Activated T-cell treated with anti-CD3 and anti-CD28 coated beads for 1 hour (primary cell): Measurements from ENCODE around the gene DPF1.

Experiments
- DNase-seq: peaks from one replicate; pipeline ENCODE4 v3.0.0-alpha.2; 2020; ENCODE audit warnings: low read depth

DPF1 gene

GRCh38 chr19:38197937-38198704 is 25.9 kb downstream of the DPF1 start:
- no peak for DNase-seq

GRCh38 chr19:38196948-38197656 is 26.9 kb downstream of the DPF1 start:
- DNase-seq, result no peak

- DNase-seq, result no peak
Observed at GRCh38 chr19:38196245-38196837, 27.7 kb downstream of the DPF1 start.

DNA sequence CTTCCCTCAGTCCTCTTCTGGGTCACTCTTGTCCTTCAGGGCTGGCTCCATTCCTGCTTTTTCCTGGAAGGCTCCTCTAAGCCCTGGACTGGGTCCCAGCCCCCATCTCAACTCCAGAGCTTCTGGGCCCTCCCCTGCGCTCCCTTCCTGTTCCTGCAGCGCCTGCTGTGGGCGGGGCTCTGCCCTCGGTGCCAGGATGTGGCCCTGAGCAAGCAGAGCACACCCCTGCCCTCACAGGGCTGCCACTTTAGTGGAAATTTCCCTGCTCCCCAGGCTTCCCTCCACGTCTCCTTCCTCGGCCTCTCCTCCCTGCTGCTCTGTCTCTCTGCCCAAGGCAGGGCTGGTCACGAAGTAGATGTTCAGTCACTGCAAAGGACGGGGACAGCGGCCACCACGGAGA is 28.8 kb downstream of the DPF1 start:
- DNase-seq, result no peak

GRCh38 chr19:38194061-38194701 is 29.8 kb downstream of the DPF1 start:
- no peak for DNase-seq

GRCh38 chr19:38193445-38193844 is 30.6 kb downstream of the DPF1 start:
- DNase-seq, result no peak

- no peak for DNase-seq
Observed at GRCh38 chr19:38191747-38192146, 32.3 kb downstream of the DPF1 start.

DNA sequence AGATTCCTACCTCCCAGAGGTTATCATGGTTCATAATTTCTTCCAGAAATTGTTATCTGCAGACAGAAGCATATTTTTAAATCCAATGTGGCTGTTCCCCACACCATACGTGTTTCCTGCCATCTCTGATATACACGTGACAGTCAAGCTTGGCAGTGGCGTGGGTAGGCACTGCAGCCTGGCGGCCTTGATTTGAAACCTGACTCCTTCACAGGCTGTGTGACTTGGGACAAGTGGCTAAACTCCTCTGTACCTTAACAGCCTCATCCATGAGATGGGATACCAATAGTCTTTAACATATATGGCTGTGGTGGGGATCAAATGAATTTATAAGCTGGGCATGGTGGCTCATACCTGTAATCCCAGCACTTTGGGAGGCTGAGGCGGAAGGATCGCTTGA is 33.2 kb downstream of the DPF1 start:
- no peak for DNase-seq

GRCh38 chr19:38190061-38190460 is 34.0 kb downstream of the DPF1 start:
- DNase-seq, result no peak

DNA sequence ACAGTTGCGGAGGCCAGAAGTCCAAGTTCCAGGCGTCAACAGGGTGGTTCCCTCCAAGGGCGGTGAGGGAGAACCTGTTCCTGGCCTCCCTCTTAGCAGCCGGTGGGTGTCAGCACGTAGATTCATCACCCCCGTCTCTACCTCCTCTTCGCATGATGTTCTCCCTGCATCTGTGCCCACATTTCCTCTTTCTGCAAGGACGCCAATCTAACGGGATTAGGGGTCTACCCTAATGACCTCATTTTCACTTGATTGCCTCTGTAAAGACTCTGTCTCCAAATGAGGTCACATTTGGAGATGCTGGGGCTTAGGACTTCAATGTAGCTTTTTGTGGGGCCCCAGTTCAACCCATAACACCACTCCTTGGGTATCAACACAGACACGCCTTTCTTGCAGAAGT is 38.5 kb downstream of the DPF1 start:
- no peak for DNase-seq

DNA sequence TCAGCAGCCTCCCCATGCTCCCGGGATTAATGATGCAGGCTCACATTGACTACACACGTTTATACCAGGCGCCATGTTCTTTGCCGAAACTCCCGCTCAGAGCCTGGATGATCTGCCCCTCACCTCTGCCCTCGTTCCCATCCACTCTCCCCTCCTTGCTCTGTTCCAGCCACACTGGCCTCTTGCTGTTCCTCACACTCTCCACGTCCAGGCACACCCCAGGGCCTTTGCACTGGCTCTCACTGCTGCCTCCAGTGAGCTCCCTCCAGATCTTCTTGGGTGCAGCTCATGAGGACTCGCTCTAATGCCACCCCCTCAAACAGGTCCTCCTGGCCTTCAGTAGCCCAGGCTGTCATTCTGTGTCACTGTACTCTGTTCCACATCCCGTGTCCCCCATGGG is 39.2 kb downstream of the DPF1 start:
- no peak for DNase-seq

DNA sequence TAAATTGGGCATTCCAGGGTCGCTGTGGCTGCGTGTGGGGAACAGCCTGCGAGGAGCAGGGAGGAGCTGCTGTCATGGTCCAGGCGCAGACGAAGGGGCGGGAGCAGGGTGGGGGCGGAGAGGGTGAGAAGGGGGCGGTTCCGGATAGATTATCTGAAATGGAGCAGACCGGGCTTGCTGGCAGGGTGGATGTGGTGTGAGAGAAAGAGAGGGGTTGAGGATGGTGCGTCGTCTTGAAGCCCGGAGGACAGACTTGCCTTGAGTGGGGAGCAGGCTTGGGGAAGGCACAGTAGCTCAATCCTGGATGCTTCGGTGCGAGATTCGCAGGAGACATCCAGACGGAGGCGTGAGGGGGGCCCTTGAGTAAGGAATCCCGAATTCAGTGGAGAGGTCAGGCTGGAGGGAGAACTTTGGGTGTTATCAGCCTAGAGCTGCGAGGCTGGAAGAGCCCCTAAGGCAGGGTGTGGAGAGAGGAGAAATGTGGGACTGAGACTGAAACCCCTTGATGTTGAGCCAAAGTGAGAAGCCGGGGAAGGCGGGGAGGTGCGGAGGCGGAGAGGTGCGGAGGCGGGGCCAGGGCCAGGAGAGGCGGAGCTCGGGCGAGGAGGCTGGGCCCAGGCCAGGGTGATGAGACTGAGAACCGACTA is 40.6 kb downstream of the DPF1 start:
- no peak for DNase-seq

GRCh38 chr19:38182536-38183210 is 41.3 kb downstream of the DPF1 start:
- no peak for DNase-seq

DNA sequence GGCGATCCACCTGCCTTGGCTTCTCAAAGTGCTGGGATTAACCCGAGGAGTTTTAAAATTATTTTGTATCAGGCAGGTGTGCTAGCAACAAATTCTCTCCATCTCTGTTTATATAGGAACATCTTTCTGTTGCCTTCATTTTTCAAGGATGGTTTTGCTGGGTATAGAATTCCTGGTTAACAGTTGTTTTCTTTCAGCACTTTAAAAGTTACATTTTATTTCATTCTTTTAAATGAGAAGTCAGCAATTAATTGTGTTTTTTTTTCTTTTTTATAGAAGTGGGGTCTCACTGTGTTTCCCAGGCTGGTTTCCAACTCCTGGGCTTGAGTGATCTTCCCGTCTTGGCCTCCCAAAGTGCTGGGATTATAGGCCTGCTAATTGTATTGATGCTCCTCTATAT is 44.0 kb downstream of the DPF1 start:
- no peak for DNase-seq

DNA sequence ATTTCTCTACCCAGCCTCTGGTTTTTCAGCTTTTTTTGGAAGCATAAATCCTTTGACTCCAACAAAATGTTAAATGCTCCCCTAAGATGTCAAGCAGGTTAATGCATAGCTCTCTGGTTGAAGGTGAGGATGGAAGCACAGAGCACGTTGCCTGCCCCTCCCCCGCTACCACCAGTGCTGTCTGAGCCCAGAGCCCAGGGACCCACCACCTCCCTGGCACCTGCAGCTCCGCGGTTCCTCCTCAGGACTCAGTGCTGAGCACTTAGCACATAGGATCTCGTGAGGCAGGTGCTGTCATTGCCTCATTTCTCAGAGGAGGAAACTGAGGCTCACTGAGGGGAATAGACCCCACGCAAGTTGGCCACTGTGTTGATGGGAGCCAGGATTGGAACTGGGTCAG is 48.6 kb downstream of the DPF1 start:
- DNase-seq, result no peak

- no peak for DNase-seq
Observed at GRCh38 chr19:38173291-38174041, 50.6 kb downstream of the DPF1 start.

DNA sequence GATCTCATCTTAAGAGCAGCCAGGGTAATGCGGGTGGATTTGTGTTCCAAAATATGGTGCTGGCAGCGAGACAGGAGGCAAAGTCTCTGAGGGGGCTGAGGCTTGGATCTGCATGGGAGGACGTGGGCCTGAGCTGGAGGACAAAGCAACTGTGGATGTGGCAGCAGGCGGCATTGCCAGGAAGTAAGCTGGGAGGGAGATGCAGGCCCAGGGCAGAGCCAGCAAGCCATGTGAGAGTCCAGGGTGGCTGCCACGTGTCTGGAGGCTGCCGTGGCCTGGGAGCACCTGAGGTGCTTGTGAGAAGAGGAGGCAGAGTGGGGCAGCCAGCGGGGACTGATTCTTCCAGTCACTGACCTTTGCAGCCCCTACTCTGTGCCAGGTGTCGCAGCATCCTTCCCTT is 52.0 kb downstream of the DPF1 start:
- no peak for DNase-seq

DNA sequence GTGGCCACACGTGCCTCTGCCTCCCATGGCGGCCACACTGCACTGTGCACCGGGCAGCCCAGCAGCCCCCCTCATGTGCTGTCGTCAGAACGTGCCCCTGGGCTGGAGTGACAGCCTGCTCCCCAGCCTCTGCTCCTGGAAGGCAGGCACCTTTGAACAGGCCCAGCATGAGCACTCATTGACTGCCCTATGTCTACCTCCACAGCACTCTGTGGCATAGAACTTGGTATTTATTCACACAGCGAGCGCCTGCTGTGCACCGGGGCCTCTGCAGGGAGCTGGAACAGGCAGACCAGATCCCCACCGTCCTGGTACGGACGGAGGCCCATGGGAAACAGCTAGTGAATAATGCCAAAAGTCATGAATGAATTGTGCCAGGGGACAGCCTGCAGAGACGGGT is 53.7 kb downstream of the DPF1 start:
- no peak for DNase-seq

- no peak for DNase-seq
Observed at GRCh38 chr19:38168637-38169036, 55.4 kb downstream of the DPF1 start.

DNA sequence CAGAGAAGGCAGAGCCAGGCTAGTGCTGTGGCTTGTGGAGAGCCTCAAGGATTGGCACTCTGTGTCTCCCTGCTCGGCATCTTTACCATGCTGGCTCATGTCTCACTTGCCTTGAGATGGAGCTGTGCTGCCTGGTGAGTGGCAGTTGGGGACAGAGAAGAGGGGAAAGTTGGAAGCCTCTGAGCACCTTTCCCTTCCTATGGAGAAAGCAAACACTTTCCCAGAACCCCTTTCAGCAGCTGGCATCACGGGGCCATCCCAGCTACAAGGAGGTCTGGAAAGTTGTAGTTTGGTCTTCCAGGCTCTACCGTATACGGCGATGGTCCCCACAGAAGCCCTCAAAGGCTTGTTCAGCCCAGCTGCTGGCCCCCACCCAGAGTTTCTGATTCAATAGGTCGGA is 58.7 kb downstream of the DPF1 start:
- no peak for DNase-seq

GRCh38 chr19:38164526-38164925 is 59.5 kb downstream of the DPF1 start:
- DNase-seq, result no peak
